NCI-H1694 treated with DMSO at 0.1 percent for 48 hours (cell line): ENCODE measurements around the gene TRNP1.
"Not testable (repeated sequence)": the region's sequence is repeated elsewhere in the genome, so short reads cannot be mapped to it uniquely, and the experiment has no call there.

Source experiments
- DNase-seq: peaks from one replicate; lab custom pipeline; 2025; lab: John Stamatoyannopoulos, UW

The TRNP1 gene

DNA sequence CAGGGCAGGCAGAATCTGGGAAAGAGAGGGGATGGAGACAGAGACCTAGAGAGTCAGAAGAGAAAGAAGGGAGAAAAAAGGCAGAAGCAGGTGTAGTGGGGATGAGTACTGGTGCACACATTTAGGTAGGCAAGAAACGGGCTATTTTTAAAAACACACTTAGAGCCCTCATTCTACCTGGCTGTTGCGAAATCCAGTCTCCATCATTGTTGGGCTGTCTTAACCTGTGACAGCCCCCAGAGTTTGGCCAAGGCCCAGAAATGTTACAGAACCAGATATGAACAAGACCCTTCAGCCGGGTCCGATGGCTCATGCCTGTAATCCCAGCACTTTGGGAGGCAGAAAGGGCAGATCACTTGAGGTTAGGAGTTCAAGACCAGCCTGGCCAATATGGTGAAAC lies 20.7 kb upstream of the TRNP1 start:
- no peak for DNase-seq

DNA sequence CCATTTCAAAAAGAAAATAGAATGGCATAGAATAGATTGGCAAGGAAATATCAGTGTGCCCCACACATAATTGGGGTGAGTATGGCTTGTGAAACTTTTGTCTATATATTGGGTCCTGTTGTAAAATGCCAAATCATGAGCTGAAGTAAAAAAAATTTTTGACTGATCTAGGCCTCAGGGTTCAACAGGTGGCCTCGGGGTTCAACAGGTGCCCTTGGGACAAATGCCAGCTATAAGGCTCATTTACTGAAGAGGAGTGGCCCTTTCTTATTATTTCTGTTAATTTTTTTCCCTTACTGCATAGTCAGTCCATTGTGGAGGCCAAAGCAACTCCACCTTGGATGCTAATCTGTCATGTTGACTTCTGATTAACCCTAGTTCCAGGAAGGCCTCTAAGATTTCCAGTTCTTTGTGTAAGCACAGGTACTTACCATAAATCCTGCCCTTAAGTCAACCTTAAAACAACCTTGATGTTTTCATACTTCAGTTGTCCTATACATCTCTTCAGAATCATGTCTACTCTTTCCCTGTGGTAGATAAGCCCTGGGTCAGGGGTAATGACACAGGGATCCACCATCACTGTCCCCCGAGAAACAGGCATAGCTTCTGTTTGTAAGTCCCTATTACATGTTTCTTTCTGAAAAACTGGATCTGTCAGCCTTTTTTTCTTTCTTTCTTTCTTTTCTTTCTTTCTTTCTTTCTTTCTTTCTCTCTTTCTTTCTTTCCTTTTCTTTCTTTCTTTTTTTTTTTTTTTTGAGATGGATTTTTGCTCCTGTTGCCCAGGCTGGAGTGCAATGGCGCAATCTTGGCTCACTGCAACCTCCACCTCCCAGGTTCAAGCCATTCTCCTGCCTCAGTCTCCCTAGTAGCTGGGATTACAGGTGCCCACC lies 16.6 kb upstream of the TRNP1 start:
- no peak for DNase-seq

DNA sequence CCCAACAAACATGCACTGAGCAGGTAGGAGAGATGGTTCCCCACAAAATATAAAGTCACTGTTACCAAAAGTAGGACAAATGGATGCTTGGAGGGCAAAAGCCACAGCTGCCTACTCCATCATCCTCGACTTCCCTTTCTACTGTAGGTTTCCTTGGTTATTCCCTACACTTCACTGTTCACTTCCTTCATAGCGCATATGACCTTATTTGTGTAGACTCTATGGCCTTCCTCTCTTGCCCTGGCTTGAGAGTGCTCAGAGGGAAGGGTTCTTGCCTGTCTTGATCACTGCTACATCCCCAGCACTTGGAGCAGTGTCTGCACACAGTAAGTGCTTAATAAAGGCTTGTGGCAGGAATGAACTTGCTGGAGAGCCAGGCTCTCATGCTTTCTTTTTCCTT lies 14.6 kb upstream of the TRNP1 start:
- DNase-seq: no peak

DNA sequence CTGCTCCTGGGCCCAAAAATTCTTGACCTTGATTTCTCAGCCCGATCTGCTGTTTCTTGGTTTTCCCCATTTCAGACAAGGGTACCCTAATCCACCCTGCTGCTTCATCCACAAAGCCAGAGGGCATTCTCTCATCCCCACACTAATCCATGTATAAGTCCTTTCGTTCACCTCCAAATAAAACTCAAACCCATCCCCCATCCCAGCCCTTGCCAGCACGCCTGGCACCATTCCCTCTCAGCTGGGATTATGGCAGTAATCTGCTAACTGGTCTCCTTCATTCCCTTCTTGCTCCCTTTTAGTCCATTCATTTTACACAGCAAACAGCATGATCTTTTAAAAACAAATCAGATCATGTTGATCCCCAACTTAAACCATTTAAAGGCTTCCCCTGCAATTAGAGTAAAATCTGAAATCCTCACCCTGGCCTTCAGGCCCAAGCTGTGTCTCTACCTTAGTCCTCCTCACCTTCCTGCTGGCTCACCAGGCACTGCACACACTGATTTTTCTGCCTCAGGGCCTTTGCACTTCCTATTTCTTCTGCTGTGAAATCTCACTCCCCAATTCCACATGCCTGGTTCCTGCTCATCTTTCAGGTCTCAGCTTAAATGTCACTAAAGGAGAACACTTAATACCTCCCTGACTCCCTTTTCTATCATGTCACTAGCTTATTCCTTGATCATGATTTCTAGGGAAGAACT lies 12.2 kb upstream of the TRNP1 start:
- DNase-seq: no peak

DNA sequence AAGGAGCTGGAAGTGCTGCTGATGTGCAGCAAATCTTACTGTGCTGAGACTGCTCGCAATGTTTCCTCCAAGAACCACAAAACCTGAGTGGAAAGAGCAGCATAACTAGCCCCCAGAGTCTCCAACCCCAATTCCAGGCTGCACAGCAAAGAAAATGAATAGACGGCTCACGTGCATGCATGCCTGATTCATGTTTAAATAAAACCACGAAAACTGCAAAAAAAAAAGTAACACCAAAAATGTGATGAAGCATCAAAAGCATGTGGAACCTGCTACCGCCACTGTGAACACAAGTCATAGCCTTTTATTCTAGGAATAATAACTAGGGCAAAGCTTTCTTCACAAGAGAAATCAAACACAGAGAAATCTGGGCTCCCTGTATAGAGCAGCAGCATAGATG lies 9.6 kb upstream of the TRNP1 start:
- DNase-seq: no peak

DNA sequence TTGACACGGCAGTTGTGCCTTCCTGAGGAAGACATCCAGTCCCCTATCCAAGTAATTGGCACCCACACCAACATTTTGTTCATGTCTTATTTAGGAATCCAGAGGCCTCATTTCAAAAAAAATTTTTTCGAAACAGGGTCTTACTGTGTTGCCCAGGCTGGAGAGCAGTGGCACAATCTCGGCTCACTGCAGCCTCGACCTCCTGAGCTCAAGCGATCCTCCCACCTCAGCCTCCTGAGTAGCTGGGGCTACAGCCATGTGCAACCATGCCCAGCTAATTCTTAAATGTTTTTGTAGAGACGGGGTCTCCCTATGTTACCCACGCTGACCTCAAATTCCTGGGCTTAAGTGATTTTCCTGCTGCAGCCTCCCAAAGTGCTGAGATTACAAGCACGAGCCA lies 9.2 kb upstream of the TRNP1 start:
- DNase-seq: no peak

DNA sequence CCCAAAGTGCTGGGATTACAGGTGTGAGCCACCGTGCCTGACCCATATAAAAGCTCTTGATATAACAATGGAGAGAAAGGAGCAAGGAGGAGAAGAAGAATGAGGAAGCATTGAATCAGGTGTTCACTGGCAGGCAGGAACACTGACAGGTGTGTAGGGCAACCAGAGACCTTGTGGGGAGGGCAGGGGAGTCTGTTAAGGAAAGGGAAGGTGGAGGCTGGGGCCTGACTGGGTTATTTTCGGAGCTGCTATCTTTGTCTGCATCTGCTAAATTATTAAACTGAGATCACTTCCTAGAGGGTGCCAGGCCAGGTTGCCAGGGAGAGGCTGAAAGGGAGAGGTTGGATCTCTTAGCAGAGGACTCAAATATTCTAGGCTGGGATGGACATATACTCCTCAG lies 6.8 kb upstream of the TRNP1 start:
- DNase-seq: no peak

DNA sequence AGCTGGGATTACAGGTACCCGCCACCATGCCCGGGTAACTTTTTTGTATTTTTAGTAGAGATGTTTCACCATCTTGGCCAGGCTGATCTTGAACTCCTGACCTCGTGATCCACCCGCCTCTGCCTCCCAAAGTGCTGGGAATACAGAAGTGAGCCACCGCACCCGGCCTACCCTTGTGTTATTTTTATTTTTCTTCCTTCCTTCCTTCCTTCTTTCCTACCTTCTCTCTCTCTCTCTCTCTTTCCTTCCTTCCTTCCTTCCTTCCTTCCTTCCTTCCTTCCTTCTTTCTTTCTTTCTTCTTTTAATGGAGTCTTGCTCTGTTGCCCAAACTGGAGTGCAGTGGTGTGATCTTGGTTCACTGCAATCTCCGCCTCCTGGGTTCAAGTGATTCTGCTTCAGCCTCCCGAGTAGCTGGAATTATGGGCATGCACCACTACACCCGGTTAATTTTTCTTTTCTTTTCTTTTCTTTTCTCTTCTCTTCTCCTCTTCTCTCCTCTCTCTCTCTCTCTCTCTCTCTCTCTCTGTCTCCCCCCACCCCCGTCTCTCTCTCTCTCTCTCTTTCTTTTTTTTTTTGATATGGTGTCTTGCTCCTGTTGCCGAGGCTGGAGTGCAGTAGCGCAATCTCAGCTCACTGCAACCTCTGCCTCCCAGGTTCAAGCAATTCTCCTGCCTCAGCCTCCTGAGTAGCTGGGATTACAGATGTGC lies 3.9 kb upstream of the TRNP1 start:
- not testable (repeated sequence) for DNase-seq

DNA sequence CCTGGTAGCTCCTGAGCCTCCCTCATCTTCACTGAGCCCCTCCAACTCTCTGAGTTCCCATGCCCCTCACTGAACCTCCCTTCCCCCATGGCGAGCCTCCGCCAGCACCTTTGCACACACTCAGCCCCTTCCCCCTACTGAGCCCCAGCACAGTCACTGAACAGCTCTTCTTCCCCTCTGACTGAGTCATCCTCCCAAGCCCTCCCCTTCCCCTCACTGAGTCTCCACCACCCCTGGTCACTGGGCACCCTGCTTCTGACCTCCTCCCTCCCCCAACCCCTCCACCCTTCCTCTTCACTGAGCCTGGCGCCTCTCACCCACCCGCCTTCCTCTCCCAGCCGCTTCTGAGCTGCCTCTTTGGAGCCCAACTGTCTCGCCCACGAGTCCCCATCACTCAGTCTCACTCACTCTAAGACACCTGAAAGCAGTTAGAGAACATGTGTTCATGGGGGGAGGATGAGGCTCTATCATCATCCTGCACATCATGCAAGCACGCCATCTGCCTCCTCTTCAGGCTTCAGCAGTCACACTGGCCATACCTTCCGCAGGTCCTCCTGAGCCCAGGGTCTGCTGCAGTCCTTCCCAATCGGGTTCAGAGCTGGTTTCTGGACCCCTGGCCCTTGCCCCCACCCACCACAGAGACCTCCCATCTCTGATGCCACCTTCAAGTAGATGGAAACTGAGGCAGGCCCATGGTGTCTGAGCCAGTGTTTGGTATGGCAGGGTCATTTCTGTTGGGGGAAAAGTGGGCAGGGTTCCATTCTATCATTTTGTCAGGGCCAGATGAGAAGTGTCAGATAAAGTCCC lies 2.0 kb upstream of the TRNP1 start:
- peak; percentile 24 for DNase-seq

DNA sequence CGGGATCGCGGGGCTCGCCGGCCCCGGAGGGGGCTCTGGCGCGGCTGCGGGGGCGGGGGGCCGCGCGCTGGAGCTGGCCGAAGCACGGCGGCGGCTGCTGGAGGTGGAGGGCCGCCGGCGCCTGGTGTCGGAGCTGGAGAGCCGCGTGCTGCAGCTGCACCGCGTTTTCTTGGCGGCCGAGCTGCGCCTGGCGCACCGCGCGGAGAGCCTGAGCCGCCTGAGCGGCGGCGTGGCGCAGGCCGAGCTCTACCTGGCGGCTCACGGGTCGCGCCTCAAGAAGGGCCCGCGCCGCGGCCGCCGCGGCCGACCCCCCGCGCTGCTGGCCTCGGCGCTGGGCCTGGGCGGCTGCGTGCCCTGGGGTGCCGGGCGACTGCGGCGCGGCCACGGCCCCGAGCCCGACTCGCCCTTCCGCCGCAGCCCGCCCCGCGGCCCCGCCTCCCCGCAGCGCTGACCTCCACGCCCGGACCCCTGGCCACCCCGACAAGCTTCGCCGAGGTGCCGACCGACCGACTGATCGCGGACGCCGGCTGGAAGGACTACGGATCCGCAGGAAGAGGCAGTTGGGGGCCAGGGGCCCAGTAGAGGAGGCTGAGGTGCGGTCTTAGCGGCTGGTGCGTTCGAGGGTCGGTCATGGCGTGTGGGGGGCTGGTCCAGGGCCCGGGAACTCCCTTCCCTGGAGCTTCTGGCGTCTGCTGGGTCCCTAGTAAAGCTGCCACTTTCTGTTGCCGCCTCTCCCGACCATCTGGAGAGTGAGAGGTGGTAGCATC lies 711 bp downstream of the TRNP1 start:
- DNase-seq: no peak

DNA sequence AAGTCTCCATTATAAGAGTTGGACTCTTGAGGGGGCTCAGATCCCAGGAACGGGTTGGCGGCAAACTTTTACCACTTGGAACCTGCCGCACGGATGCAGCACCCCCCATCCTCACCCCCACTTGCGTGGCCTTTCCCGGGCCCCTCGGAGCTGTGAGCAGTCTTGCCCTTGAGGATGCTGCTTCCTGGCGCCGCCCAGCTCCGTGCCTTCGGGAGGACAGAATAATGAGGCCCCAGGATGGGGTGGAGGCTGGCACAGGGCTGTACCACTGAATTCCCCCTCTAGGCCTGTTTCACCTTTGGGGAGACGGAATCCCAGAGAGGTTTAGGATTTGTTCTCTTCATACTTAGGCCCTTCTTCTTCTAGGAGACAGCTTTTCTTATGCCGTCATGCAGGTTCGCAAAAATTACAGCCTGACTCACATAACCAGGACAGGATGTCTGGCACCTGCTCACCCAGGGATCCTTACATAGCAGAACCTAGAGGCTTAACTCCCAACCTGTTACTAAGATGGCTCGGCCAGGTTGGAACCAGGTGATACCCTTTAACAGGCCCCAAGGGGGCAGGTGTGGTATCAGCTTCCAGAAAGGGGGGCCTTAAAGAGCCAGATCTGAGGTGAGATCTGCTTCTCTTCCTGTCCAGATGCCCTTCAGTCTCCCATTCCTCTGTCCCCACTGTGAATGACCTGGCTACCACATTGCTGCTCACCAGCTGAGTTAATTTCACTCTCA lies 1.5 kb downstream of the TRNP1 start:
- DNase-seq: no peak

DNA sequence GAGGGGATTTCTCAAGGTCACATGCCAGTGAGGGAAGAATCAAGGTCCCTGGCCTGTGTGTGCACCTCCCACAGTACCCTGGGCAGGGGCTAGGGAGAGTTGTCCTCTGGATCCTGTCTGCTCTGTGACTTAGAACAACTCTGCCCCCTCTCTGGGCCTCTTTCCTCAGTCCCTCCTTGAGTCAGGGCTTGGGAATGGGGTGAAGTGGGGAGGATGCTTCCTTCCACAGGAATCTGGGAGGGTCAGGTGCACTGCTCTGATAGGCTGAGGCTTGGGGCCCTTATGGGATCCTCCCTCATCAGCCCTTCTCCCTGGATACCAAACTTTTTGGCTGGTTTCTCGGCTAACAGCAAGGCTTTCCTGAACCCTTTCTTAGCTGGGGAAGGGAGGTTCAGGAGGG lies 2.5 kb downstream of the TRNP1 start:
- DNase-seq: no peak

DNA sequence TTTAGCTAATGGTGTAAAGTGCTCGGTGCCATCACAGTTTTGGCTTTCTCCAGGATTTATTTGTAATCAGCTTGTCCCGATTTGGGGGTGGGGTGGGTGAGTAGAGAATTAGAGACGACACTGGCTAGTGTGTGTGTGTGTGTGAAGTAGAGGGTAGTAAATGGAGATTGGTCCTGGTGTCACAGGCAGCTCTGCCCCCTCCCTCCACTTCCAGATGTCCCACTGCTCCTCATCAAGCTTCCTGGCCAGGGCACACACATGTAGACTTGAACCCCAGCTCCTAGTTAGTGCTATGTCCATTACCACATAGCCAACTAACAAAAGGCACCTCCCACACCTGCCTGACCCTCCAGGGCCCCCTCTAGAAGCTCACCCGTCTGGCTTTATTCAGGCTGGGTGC lies 3.2 kb downstream of the TRNP1 start:
- no peak for DNase-seq

DNA sequence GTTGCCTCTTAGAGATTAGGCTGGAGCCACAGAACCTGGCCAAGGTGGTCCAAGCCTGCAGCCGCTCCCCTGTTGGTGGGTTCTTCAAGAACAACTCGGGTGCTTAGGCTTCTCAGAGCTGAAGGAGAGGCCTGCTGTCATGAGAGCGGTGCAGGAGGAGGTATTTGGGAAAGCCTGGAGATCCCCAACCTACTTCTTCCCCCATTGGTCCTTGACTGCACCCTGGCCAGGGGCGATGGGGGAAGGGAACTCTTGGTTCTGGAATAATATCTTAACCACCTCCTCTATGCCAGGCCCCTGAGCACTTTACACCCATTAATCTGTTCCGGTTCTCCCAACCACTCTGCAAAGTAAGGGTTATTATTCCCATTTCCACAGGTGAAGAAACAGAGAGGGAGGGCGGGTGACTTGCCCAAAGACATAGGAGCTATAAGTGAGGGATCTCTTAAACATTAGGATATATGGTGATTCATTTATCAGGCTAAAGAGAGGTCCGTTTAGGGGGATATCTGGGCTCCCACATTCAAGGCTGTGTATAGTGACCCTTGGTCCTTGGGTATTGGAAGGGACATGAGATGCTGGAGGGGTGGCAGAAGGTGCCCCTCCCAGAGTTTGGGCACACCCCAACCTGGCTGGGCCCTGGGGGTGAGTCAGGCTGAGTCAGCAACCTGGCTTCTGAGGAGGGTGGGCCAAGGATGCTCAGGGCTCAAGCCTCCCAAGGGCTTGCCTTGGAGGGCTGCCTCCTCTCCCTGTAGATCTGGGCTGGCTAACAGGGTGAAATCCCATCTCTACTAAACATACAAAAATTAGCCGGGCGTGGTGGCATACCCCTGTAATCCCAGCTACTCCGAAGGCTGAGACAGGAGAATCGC lies 5.2 kb downstream of the TRNP1 start:
- DNase-seq: no peak

DNA sequence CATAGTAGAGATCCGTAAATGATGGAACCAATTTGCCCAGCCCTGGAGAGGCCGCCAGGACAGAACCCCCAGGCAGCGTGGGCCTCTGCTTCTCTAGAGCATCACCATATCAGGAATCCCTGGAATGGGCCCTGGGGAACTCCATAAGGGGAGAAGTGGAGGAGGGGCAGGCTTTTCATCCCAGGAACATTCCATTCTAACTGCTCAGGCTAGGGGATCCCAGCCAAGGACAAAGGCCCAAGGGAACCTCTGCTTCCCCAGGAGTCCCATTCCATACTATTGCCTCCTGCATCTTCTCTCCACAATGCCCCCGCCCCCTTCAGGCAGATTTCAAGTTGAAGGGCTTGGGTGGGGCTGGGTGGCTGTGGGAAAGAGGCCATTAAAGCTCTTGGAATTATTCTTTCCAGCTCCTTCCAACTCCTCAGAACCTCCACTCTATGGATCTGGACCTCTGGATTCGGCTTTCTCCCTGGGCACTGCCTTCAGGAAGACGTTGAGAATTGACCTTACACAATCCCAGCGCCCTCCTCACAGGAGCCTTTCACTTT lies 6.0 kb downstream of the TRNP1 start:
- DNase-seq: no peak

DNA sequence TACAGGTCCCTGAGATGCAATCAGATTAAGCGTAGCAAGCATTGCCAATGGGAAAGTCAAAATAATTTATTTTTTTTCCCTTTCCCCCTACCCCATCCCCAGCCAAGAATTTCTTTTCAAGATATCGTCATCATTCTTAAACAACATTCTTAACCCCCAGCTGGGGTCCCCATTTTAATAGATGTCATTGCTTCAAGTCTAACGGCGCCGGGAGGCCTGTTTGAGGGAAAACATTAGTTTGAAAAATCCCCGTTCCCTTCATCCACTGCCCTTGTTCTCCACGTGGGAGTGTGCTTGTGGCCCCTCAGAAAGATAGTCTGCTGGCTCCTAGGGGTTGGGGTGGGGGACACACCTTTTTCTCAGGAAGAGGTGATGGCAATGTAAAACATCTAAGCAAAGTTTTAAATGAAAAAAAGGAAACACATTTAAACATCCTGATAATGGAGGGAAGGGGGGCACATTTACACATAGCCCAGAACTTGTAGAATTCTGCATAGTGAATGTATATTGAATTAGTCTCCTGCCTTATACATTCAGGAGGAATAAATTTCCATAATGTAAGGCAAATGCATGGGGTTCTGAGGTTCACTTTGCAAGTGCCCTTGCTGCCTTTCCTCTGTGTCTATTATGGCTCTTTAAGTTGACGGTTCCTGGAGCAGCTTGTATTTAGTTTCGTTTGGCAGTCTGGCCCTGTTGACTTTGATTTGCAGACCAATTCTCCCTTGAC lies 6.8 kb downstream of the TRNP1 start:
- no peak for DNase-seq

DNA sequence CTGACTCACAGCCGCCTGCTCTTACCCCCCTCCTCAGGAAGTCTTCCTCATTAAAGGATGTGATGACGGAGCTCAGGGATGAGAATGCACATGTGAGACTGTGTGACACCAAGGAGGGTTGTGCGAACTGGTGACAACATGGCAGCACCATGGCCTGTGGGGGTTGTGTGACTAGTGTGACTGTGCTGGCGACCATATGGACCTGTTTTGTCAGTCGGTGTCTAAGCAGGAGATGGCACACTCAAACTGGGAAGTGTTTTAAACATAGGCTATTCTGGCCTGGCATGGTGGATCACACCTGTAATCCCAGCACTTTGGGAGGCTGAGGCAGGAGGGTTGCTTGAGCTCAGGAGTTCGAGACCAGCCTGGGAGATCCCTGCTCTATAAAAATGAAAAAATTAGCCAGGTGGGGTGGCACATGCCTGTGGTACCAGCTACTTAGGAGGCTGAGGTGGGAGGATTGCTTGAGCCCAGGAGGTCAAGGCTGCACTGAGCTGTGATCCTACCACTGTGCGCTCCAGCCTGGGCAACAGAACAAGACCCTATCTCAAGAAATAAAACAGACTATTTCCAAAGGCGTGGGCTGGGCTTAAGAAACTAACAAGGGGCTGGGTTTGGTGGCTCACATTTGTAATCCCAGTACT lies 7.4 kb downstream of the TRNP1 start:
- no peak for DNase-seq
